CD4-positive, CD25-positive, alpha-beta regulatory T cell (primary cell): ENCODE results near the gene LRCOL1. TPM values are rescaled to one million over a fixed set of nuclear protein-coding genes. Genes with fewer than 3 reads are reported as not detected.

ENCODE experiments used
- ATAC-seq, 2 donors: fragments of 150-1000 bp; cut with Tn5 transposase; one replicate each; pipeline ENCODE4 v1.10.0; 2021; ENCODE audit warnings: low read depth in 2 of 2, moderate number of reproducible peaks in 2 of 2, moderate library complexity in 1 of 2
- DNase-seq, 3 donors: peaks; one replicate each; pipeline versions ENCODE4 v3.0.0 to v3.0.0-alpha.2; 2012 to 2022; ENCODE audit warnings: mixed read lengths in 1 of 3
- H3K27ac ChIP-seq: one replicate; pipeline ENCODE4 v1.7.0; 2013; ENCODE audit warnings: mild to moderate bottlenecking, low read length; ENCODE audit not compliant: insufficient read depth, poor library complexity, severe bottlenecking
- H3K27me3 ChIP-seq: one replicate; pipeline ENCODE4 v1.7.0; 2013; ENCODE audit warnings: low read length; ENCODE audit not compliant: control insufficient read depth, insufficient read depth
- H3K36me3 ChIP-seq: one replicate; pipeline ENCODE4 v1.7.0; 2013; ENCODE audit warnings: mild to moderate bottlenecking, low read length, moderate library complexity; ENCODE audit not compliant: control insufficient read depth, insufficient read depth
- H3K4me1 ChIP-seq: 2 replicates; pipeline ENCODE4 v1.7.0; 2013; ENCODE audit warnings: mild to moderate bottlenecking, low read length; ENCODE audit not compliant: insufficient read depth, control insufficient read depth, poor library complexity, severe bottlenecking
- H3K4me3 ChIP-seq: one replicate; pipeline ENCODE4 v1.7.0; 2013; ENCODE audit warnings: low read depth, mild to moderate bottlenecking, low read length, moderate library complexity
- H3K9me3 ChIP-seq, 2 experiments: 1 replicate in 1 of 2; 2 replicates in 1 of 2; pipeline ENCODE4 v1.7.0; 2013; ENCODE audit warnings: low read length in 2 of 2, mild to moderate bottlenecking in 1 of 2, moderate library complexity in 1 of 2; ENCODE audit not compliant: control insufficient read depth in 2 of 2
- H3K27ac Mint-ChIP-seq, 3 donors: one replicate each; pipeline ENCODE4 v1.8.0; 2020 to 2022; ENCODE audit warnings: mild to moderate bottlenecking in 3 of 3, mixed read lengths in 3 of 3, moderate library complexity in 2 of 3
- H3K27me3 Mint-ChIP-seq: one replicate; pipeline ENCODE4 v1.8.0; 2022; ENCODE audit warnings: mild to moderate bottlenecking, mixed read lengths
- H3K36me3 Mint-ChIP-seq: one replicate; pipeline ENCODE4 v1.8.0; 2020; ENCODE audit warnings: mixed read lengths
- H3K4me1 Mint-ChIP-seq, 4 donors: one replicate each; pipeline ENCODE4 v1.8.0; 2020 to 2022; ENCODE audit warnings: mixed read lengths in 4 of 4, mild to moderate bottlenecking in 1 of 4
- H3K4me3 Mint-ChIP-seq, 4 donors: one replicate each; pipeline ENCODE4 v1.8.0; 2020 to 2022; ENCODE audit warnings: mild to moderate bottlenecking in 4 of 4, mixed read lengths in 4 of 4, moderate library complexity in 3 of 4
- H3K9me3 Mint-ChIP-seq, 7 donors: one replicate each; pipeline ENCODE4 v1.8.0; 2020 to 2022; ENCODE audit warnings: mixed read lengths in 7 of 7, mild to moderate bottlenecking in 3 of 7, moderate library complexity in 2 of 7
- polyA plus RNA-seq, 4 donors: library from polyadenylated mRNA; unstranded; fragments of 300-500 nt; fragmentation: Illumina TruSeq; gene quantifications; one replicate each; pipeline ENCODE4 v1.2.3, GENCODE V29; 2021
- total RNA-seq: library from RNA; stranded (reverse); gene quantifications from one replicate; pipeline ENCODE4 v1.2.3, GENCODE V29; 2022

LRCOL1 gene
- total RNA-seq (not detected), polyA plus RNA-seq (not detected)

GRCh38 chr12:132610051-132610759 is at the start of gene LRCOL1:
TSS of gene LRCOL1 (minus strand) at chr12:132610582. CDS start at chr12:132606251, 4,331 bp downstream.
- peaks cover 0 to 5% (median 0%) of the 10 kb centered on the region in 7 donors for H3K9me3 Mint-ChIP-seq
- H3K27ac ChIP-seq: no peak within 1 kb of the TSS
- H3K4me3 ChIP-seq: no peak within 1 kb of the TSS
- H3K27me3 Mint-ChIP-seq: peaks cover 69% of the 10 kb centered on the region
- ATAC-seq (peak in 1 of 2 donors; percentile 33), DNase-seq (no peak)
- H3K4me1 Mint-ChIP-seq: peaks cover 0 to 8% (median 6%) of the 10 kb centered on the region in 4 donors
- H3K4me3 Mint-ChIP-seq: peak within 1 kb of the TSS in 2 of 4 donors; percentile 57 to 78
- no peaks in the 10 kb centered on the region for H3K36me3 ChIP-seq
- no peaks in the 10 kb centered on the region for H3K9me3 ChIP-seq
- no peaks in the 10 kb centered on the region for H3K4me1 ChIP-seq
- H3K27ac Mint-ChIP-seq: peak within 1 kb of the TSS in 1 of 3 donors; percentile 62
- no peaks in the 10 kb centered on the region for H3K27me3 ChIP-seq
- no peaks in the 10 kb centered on the region for H3K36me3 Mint-ChIP-seq

GRCh38 chr12:132660052-132660451 is 49.7 kb upstream of the LRCOL1 start:
- Mint-ChIP-seq H3K27ac (no peak overlapping the region), H3K4me1 (peaks cover 0 to 11% (median 7%) of the 10 kb centered on the region in 4 donors), H3K27me3 (no peaks in the 10 kb centered on the region), H3K36me3 (peaks cover 45% of the 10 kb centered on the region), H3K9me3 (no peaks in the 10 kb centered on the region), H3K4me3 (no peak overlapping the region)
- ATAC-seq: no peak
- Histone ChIP-seq H3K36me3 (peaks cover 82% of the 10 kb centered on the region), H3K27ac (no peak overlapping the region), H3K4me3 (no peak overlapping the region), H3K9me3 (no peaks in the 10 kb centered on the region), H3K27me3 (no peaks in the 10 kb centered on the region), H3K4me1 (no peaks in the 10 kb centered on the region)
- DNase-seq: peak in 1 of 3 donors; percentile 34

GRCh38 chr12:132659146-132659545 is 48.8 kb upstream of the LRCOL1 start:
- no peak for ATAC-seq
- DNase-seq: no peak
- Mint-ChIP-seq H3K36me3 (peaks cover 50% of the 10 kb centered on the region), H3K27ac (peak overlapping the region in 1 of 3 donors; percentile 32), H3K4me3 (no peak overlapping the region), H3K27me3 (no peaks in the 10 kb centered on the region), H3K9me3 (no peaks in the 10 kb centered on the region), H3K4me1 (peaks cover 0 to 11% (median 7%) of the 10 kb centered on the region in 4 donors)
- Histone ChIP-seq H3K27ac (no peak overlapping the region), H3K9me3 (no peaks in the 10 kb centered on the region), H3K4me1 (no peaks in the 10 kb centered on the region), H3K36me3 (peaks cover 83% of the 10 kb centered on the region), H3K27me3 (no peaks in the 10 kb centered on the region), H3K4me3 (no peak overlapping the region)

GRCh38 chr12:132658149-132658894 is 47.9 kb upstream of the LRCOL1 start:
- H3K27me3 ChIP-seq: no peaks in the 10 kb centered on the region
- H3K27ac ChIP-seq: no peak overlapping the region
- H3K36me3 ChIP-seq: peaks cover 83% of the 10 kb centered on the region
- no peak for ATAC-seq
- H3K9me3 ChIP-seq: no peaks in the 10 kb centered on the region
- H3K4me1 Mint-ChIP-seq: peaks cover 0 to 11% (median 6%) of the 10 kb centered on the region in 4 donors
- H3K4me1 ChIP-seq: no peaks in the 10 kb centered on the region
- no peaks in the 10 kb centered on the region for H3K9me3 Mint-ChIP-seq
- peaks cover 56% of the 10 kb centered on the region for H3K36me3 Mint-ChIP-seq
- no peak overlapping the region for H3K4me3 ChIP-seq
- H3K27ac Mint-ChIP-seq: no peak overlapping the region
- no peaks in the 10 kb centered on the region for H3K27me3 Mint-ChIP-seq
- H3K4me3 Mint-ChIP-seq: no peak overlapping the region
- no peak for DNase-seq

GRCh38 chr12:132657004-132657727 is 46.8 kb upstream of the LRCOL1 start:
- Mint-ChIP-seq H3K27ac (no peak overlapping the region), H3K4me1 (peaks cover 0 to 5% (median 3%) of the 10 kb centered on the region in 4 donors), H3K4me3 (no peak overlapping the region), H3K27me3 (no peaks in the 10 kb centered on the region), H3K9me3 (no peaks in the 10 kb centered on the region), H3K36me3 (peaks cover 53% of the 10 kb centered on the region)
- Histone ChIP-seq H3K4me3 (no peak overlapping the region), H3K27me3 (no peaks in the 10 kb centered on the region), H3K4me1 (no peaks in the 10 kb centered on the region), H3K9me3 (no peaks in the 10 kb centered on the region), H3K36me3 (peaks cover 78% of the 10 kb centered on the region), H3K27ac (no peak overlapping the region)
- ATAC-seq: no peak
- DNase-seq: no peak

- ATAC-seq (no peak), DNase-seq (no peak)
- Mint-ChIP-seq H3K9me3 (no peaks in the 10 kb centered on the region), H3K27me3 (no peaks in the 10 kb centered on the region), H3K4me3 (no peak overlapping the region), H3K4me1 (no peaks in the 10 kb centered on the region), H3K36me3 (peaks cover 41% of the 10 kb centered on the region), H3K27ac (peak overlapping the region in 1 of 3 donors; percentile 30)
- H3K4me1 ChIP-seq: no peaks in the 10 kb centered on the region
- H3K4me3 ChIP-seq: no peak overlapping the region
- H3K27me3 ChIP-seq: no peaks in the 10 kb centered on the region
- no peaks in the 10 kb centered on the region for H3K9me3 ChIP-seq
- peaks cover 57% of the 10 kb centered on the region for H3K36me3 ChIP-seq
- no peak overlapping the region for H3K27ac ChIP-seq
These were observed 43.3 kb upstream of the LRCOL1 start for GRCh38 chr12:132653567-132654290.

GRCh38 chr12:132651444-132652100 is 41.2 kb upstream of the LRCOL1 start:
- Mint-ChIP-seq H3K4me3 (no peak overlapping the region), H3K4me1 (no peaks in the 10 kb centered on the region), H3K9me3 (no peaks in the 10 kb centered on the region), H3K27me3 (no peaks in the 10 kb centered on the region), H3K27ac (no peak overlapping the region), H3K36me3 (peaks cover 38% of the 10 kb centered on the region)
- DNase-seq (no peak), ATAC-seq (no peak)
- no peak overlapping the region for H3K4me3 ChIP-seq
- H3K9me3 ChIP-seq: no peaks in the 10 kb centered on the region
- H3K36me3 ChIP-seq: peaks cover 52% of the 10 kb centered on the region
- no peaks in the 10 kb centered on the region for H3K27me3 ChIP-seq
- H3K4me1 ChIP-seq: no peaks in the 10 kb centered on the region
- H3K27ac ChIP-seq: no peak overlapping the region
